Gastrocnemius medialis (tissue), 4 donors: Measurements from ENCODE around the gene CCDC91.

Source experiments
- CTCF ChIP-seq, 5 experiments: fragments of 450-650 bp in 3 of 5; fragments of 200-600 bp in 2 of 5; sonication (generic) in 2 of 5; IDR thresholded peaks in 4 of 5; conservative IDR thresholded peaks in 1 of 5; 1 replicate in 4 of 5; 2 replicates in 1 of 5; pipeline ENCODE4 v1.5.1; 2016 to 2019; ENCODE audit warnings: antibody characterized with exemption in 5 of 5, mild to moderate bottlenecking in 3 of 5, moderate library complexity in 3 of 5
- POLR2A ChIP-seq, 2 donors: fragments of 450-650 bp; IDR thresholded peaks; one replicate each; pipeline ENCODE4 v1.6.1; 2017; ENCODE audit warnings: antibody characterized with exemption in 2 of 2, mild to moderate bottlenecking in 2 of 2, moderate library complexity in 2 of 2

DNA sequence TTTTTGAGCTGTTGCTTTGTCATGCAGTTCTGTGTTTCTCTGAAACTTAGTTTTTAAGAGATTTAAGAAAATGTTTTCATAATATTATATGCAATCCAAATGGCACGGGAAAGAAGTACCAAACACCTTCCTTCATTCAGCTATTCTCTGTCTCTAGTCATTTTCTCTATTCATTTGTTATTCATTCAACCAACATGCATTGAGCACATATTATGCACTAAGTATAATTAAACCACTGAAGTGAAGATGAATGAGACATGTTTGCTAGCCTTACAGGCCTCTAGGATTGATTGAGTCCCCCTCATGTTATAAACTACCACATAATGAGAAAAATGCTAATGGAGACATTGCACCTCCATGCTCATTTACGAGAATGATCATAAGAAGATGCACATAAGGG is 45.7 kb upstream of the CCDC91 start:
- TF ChIP-seq CTCF (IDR thresholded peaks at IDR 0.05 in 4 of 5, conservative IDR thresholded peaks at IDR 0.05 in 1 of 5) (no peak), POLR2A (IDR thresholded peaks at IDR 0.05) (no peak)
